PFSK-1 (cell line): ENCODE results near the gene NMD3.

ENCODE experiments used
- FOXP2 ChIP-seq: optimal IDR thresholded peaks from 2 replicates; pipeline ENCODE3; 2011; ENCODE audit warnings: borderline replicate concordance, control low read depth, inconsistent platforms; ENCODE audit not compliant: insufficient read depth; ENCODE audit errors: extremely low read length, extremely low read depth
- POLR2AphosphoS5 ChIP-seq: IDR thresholded peaks from 2 replicates; pipeline ENCODE4 v1.6.1; 2012; ENCODE audit warnings: low read depth, mild to moderate bottlenecking, control low read depth, low read length, moderate library complexity
- REST ChIP-seq, 2 experiments: IDR thresholded peaks; 2 replicates each; pipeline versions ENCODE4 v1.6.1 to v1.8.0; 2011 to 2012; ENCODE audit warnings: low read depth in 2 of 2, low read length in 2 of 2, control low read depth in 1 of 2, inconsistent platforms in 1 of 2, mild to moderate bottlenecking in 1 of 2, moderate library complexity in 1 of 2; ENCODE audit not compliant: insufficient read depth in 1 of 2
- SIN3A ChIP-seq: IDR thresholded peaks from 2 replicates; pipeline ENCODE4 v1.6.1; 2012; ENCODE audit warnings: mild to moderate bottlenecking, low read length, moderate library complexity, borderline replicate concordance; ENCODE audit not compliant: insufficient read depth
- TAF1 ChIP-seq: IDR thresholded peaks from 2 replicates; pipeline ENCODE4 v1.6.1; 2012; ENCODE audit warnings: low read length, control low read depth, borderline replicate concordance; ENCODE audit not compliant: insufficient read depth

NMD3 gene

GRCh38 chr3:161295325-161295724 is 74.2 kb downstream of the NMD3 start:
- no peak for TF ChIP-seq FOXP2
- TF ChIP-seq SIN3A = no peak
- TF ChIP-seq REST (IDR thresholded peaks at IDR 0.05; ENCODE audit: insufficient read depth in 1 of 2, low read depth in 2 of 2, low read length in 2 of 2) = no peak
- TF ChIP-seq TAF1 = no peak

DNA sequence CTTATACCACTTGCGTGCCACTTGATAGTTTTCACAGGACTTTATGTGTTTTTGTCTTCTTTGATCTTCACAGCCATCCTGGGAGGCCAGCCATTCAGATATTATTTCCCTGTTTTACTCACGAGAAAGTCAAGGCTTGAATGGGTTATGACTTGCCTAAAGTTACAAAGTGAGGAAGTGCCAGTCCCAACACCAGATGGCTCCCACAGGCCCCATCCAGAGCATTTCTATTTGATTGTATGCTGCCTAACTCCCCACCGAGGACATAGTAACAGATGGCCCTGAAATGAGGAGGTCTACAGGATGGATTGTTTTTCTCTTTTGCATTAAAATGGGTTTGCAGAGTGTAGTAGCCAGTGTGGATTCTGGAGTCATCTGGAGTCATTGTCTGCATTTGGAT is 75.7 kb downstream of the NMD3 start:
- no peak for TF ChIP-seq POLR2AphosphoS5
- no peak for TF ChIP-seq REST (IDR thresholded peaks at IDR 0.05; ENCODE audit: insufficient read depth in 1 of 2, low read depth in 2 of 2, low read length in 2 of 2)
- TF ChIP-seq FOXP2 = no peak
- TF ChIP-seq TAF1 = no peak
- no peak for TF ChIP-seq SIN3A
